Measurements from ENCODE around the gene HOXA6. TPM values are rescaled to one million over a fixed set of nuclear protein-coding genes. Genes with fewer than 3 reads are reported as not detected.
A peak's percentile ranks its signal among the peaks of the same experiment; 100 is the strongest.

HOXA6 gene
- total and polyA plus RNA-seq, 2 donors (not counting 3 experiments of a cell fraction or from before 2014, with no cell fraction given): 10.0 to 20.7 TPM

DNA sequence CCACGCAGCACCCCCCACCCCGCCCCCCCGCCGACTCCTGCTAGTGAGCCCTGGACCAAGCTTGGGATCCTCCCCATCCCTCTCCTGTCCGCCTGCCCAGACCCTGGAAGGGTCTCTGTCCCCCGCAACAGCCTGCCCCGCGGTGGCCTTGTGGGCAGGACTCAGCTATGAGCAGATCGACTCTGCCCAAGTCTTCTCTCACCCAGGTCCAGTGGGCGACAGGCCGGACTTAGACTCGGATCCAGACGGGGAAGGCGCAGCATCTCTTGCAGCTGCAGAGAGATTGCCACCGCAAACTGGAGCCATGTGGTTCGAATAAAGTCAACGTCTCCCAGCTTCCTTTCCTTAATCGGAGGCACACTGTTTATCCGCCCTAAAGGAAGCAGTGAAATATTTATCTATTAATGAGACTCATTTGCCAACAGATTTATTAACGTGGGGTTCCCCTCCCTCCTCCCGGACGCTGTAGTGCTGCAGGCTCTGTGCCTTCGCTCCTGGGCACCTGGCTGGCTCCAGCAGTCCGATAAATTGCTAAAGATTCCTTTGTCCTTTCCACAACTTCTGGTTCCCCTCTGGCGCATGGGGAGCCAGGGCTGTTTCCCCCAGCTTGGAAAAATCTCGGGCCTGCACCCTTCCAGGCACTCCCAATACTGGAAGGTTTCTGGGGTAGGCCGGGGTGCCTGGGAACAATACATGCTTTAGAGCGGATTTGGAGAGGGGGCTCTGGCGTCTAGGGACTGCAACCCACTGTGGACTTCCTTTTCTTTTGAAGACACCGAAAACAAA lies 9.5 kb upstream of the HOXA6 start:
- intact Hi-C loops (cut with micrococcal nuclease): loop anchor here (5.0 kb wide), 1 partner anchor 1000 kb away; no protein-coding TSS in a partner anchor

More for the DNA sequence above, 9.5 kb upstream of the HOXA6 start:
- H3K9ac ChIP-seq (replicated peaks; ENCODE audit: extremely low read depth, insufficient read depth, low read length): peak overlapping the region; percentile 78
- no peak for TF ChIP-seq MYC (IDR thresholded peaks at IDR 0.05; ENCODE audit: low read depth, low read length)
- TF ChIP-seq, protein P1, sequence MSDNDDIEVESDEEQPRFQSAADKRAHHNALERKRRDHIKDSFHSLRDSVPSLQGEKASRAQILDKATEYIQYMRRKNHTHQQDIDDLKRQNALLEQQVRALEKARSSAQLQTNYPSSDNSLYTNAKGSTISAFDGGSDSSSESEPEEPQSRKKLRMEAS (IDR thresholded peaks at IDR 0.05; ENCODE audit: insufficient read depth, insufficient read length): no peak
- no peak for TF ChIP-seq FOS (IDR thresholded peaks at IDR 0.05; ENCODE audit: borderline replicate concordance, insufficient read depth, low read length)
- no peak for TF ChIP-seq JUN (IDR thresholded peaks at IDR 0.05; ENCODE audit: borderline replicate concordance, insufficient read depth, insufficient read length, low read depth)
- TF ChIP-seq GATA2 (IDR thresholded peaks at IDR 0.05; ENCODE audit: insufficient read depth, insufficient read length, low read depth, low read length): no peak
- TF ChIP-seq POLR2AphosphoS5 (IDR thresholded peaks at IDR 0.05; ENCODE audit: insufficient read depth, low read depth, low read length): no peak
- TF ChIP-seq, protein P2, sequence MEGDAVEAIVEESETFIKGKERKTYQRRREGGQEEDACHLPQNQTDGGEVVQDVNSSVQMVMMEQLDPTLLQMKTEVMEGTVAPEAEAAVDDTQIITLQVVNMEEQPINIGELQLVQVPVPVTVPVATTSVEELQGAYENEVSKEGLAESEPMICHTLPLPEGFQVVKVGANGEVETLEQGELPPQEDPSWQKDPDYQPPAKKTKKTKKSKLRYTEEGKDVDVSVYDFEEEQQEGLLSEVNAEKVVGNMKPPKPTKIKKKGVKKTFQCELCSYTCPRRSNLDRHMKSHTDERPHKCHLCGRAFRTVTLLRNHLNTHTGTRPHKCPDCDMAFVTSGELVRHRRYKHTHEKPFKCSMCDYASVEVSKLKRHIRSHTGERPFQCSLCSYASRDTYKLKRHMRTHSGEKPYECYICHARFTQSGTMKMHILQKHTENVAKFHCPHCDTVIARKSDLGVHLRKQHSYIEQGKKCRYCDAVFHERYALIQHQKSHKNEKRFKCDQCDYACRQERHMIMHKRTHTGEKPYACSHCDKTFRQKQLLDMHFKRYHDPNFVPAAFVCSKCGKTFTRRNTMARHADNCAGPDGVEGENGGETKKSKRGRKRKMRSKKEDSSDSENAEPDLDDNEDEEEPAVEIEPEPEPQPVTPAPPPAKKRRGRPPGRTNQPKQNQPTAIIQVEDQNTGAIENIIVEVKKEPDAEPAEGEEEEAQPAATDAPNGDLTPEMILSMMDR (IDR thresholded peaks at IDR 0.05; ENCODE audit: extremely low read depth in 1 of 2, insufficient read depth in 1 of 2, low read depth in 1 of 2, low read length in 2 of 2): no peak
- no peak for TF ChIP-seq POLR2A (IDR thresholded peaks at IDR 0.05; ENCODE audit: low read depth, low read length)
- TF ChIP-seq EZH2 (IDR thresholded peaks at IDR 0.05; ENCODE audit: borderline replicate concordance, low read depth, low read length, severe bottlenecking): no peak
- no peaks in the 10 kb centered on the region for H3K9me3 ChIP-seq (replicated peaks; ENCODE audit: control insufficient read depth, insufficient read depth, low read length)
- DNase-seq (ENCODE audit: low read depth, low spot score): peak; percentile 72
- H3K36me3 ChIP-seq (ENCODE audit: control insufficient read depth in 2 of 2, extremely low read depth in 1 of 2, insufficient read depth in 2 of 2, low read length in 2 of 2): no peaks in the 10 kb centered on the region
- no peaks in the 10 kb centered on the region for H3K9me1 ChIP-seq (replicated peaks; ENCODE audit: control insufficient read depth, extremely low read depth, insufficient read depth, low read length)
- POLR2A ChIA-PET: interaction anchor here (0.5 to 1.7 kb wide), 3 partner anchors 11 to 957 kb away, joined by 3 to 5 read pairs (median 4); no protein-coding TSS in a partner anchor
- H4K20me1 ChIP-seq (replicated peaks; ENCODE audit: control insufficient read depth, extremely low read depth, insufficient read depth, low read length): no peaks in the 10 kb centered on the region
- peak overlapping the region in 2 of 3 experiments; percentile 34 to 60 for H3K4me3 ChIP-seq (replicated peaks in 1 of 3; ENCODE audit: insufficient read depth in 1 of 3, low read depth in 1 of 3, low read length in 3 of 3)
- H3K27ac ChIP-seq (ENCODE audit: insufficient read depth, low read depth, low read length): peak overlapping the region; percentile 69
- BruUV-seq (replicated peaks): no TSS peak
- H3K4me2 ChIP-seq (ENCODE audit: insufficient read depth, low read length): peak overlapping the region; percentile 74
- H2AFZ ChIP-seq (ENCODE audit: low read depth, low read length): peak overlapping the region; percentile 15
- CTCF ChIA-PET: interaction anchor here (0.6 to 4.1 kb wide), 18 partner anchors 8 to 1066 kb away, joined by 3 to 48 read pairs (median 4); partner anchors contain the start of genes HOXA10 and HOXA5
- FAIRE-seq: peak; percentile 59
- dilution Hi-C loops (cut with MboI; ENCODE audit: extremely low pct_ligation_motif_present, low sequenced_read_pairs): loop anchor here (25.0 kb wide), 1 partner anchor 970 kb away; no protein-coding TSS in a partner anchor
- peaks cover 77% of the 10 kb centered on the region for H3K79me2 ChIP-seq (ENCODE audit: control insufficient read depth, insufficient read depth, low read length)
- no peaks in the 10 kb centered on the region for H3K27me3 ChIP-seq (ENCODE audit: control insufficient read depth in 2 of 2, insufficient read depth in 2 of 2, low read length in 2 of 2)
- peaks cover 72% of the 10 kb centered on the region for H3K4me1 ChIP-seq (ENCODE audit: control insufficient read depth, extremely low read depth, insufficient read depth, low read length)

Data from endothelial cell of umbilical vein (primary cell).